K562 (cell line): ENCODE measurements around the gene TTLL10. TPM values are rescaled to one million over a fixed set of nuclear protein-coding genes. Genes with fewer than 3 reads are reported as not detected.

ENCODE experiments used
- COPS2 ChIP-seq: fragments of 450-650 bp; conservative IDR thresholded peaks from 2 replicates; pipeline ENCODE4 v1.6.1; 2016; ENCODE audit warnings: mild to moderate bottlenecking, moderate library complexity
- EHMT2 ChIP-seq: fragments of 450-650 bp; IDR thresholded peaks from 2 replicates; pipeline ENCODE4 v1.6.1; 2018; ENCODE audit warnings: antibody characterized with exemption
- ETV5 ChIP-seq: sonication (generic); formaldehyde crosslinking; IDR thresholded peaks from 2 replicates; pipeline ENCODE4 v1.4.0; 2020; ENCODE audit warnings: low read depth, mild to moderate bottlenecking, missing genetic modification reagents
- GATAD2B ChIP-seq: fragments of 450-650 bp; IDR thresholded peaks from 2 replicates; pipeline ENCODE4 v1.6.1; 2017; ENCODE audit warnings: mild to moderate bottlenecking, borderline replicate concordance
- HES1 ChIP-seq: fragments of 450-650 bp; IDR thresholded peaks from 2 replicates; pipeline ENCODE4 v1.6.1; 2016; ENCODE audit warnings: low read depth, mild to moderate bottlenecking, moderate library complexity
- HNRNPH1 ChIP-seq: fragments of 200-400 bp; formaldehyde crosslinking; optimal IDR thresholded peaks from 2 replicates; pipeline ENCODE3; 2017; ENCODE audit warnings: low read depth, mild to moderate bottlenecking, low read length, moderate library complexity
- HNRNPLL ChIP-seq: fragments of 200-400 bp; formaldehyde crosslinking; IDR thresholded peaks from 2 replicates; pipeline ENCODE4 v1.6.1; 2017; ENCODE audit warnings: low read length, low read depth, mild to moderate bottlenecking; ENCODE audit not compliant: poor library complexity, severe bottlenecking
- MCM5 ChIP-seq: fragments of 450-650 bp; IDR thresholded peaks from 2 replicates; pipeline ENCODE4 v1.6.1; 2016; ENCODE audit warnings: low read depth
- MTF1 ChIP-seq: fragments of 250-450 bp; sonication (Bioruptor Pico); IDR thresholded peaks from 2 replicates; pipeline ENCODE4 v1.9.0; 2021; ENCODE audit warnings: moderate library complexity, mild to moderate bottlenecking, inconsistent platforms, borderline replicate concordance
- POLR2A ChIP-seq: fragments of 450-650 bp; conservative IDR thresholded peaks from 2 replicates; pipeline ENCODE4 v1.6.1; 2016
- POLR2AphosphoS5 ChIP-seq: IDR thresholded peaks from 2 replicates; pipeline ENCODE4 v1.6.1; 2011; ENCODE audit warnings: mild to moderate bottlenecking, low read depth, low read length, moderate library complexity; ENCODE audit not compliant: control insufficient read depth, insufficient read depth
- RBBP5 ChIP-seq: fragments of 200-600 bp; sonication (generic); IDR thresholded peaks from 2 replicates; pipeline ENCODE4 v1.6.1; 2012; ENCODE audit warnings: borderline replicate concordance, mild to moderate bottlenecking, low read length, control low read depth, inconsistent platforms; ENCODE audit not compliant: insufficient read depth, poor library complexity, severe bottlenecking
- RBM25 ChIP-seq: fragments of 200-400 bp; formaldehyde crosslinking; IDR thresholded peaks from 2 replicates; pipeline ENCODE4 v1.6.1; 2018; ENCODE audit warnings: low read length, low read depth, moderate library complexity; ENCODE audit not compliant: severe bottlenecking
- SETDB1 ChIP-seq: IDR thresholded peaks from one replicate; pipeline ENCODE4 v1.6.1; 2012; ENCODE audit warnings: low read length, control low read depth, inconsistent platforms
- TBL1XR1 ChIP-seq, 2 experiments: IDR thresholded peaks; 2 replicates each; pipeline ENCODE4 v1.6.1; 2012; ENCODE audit warnings: improper control_type of control experiment in 2 of 2, low read length in 2 of 2, mild to moderate bottlenecking in 1 of 2
- TCF7 ChIP-seq: sonication (generic); IDR thresholded peaks from 2 replicates; pipeline ENCODE4 v1.6.1; 2016; ENCODE audit warnings: antibody characterized with exemption, borderline replicate concordance
- TFE3 ChIP-seq: fragments of 450-650 bp; formaldehyde crosslinking; IDR thresholded peaks from 2 replicates; pipeline ENCODE4 v1.4.0; 2020; ENCODE audit warnings: mild to moderate bottlenecking, mixed read lengths
- ZBTB17 ChIP-seq: fragments of 450-650 bp; formaldehyde crosslinking; IDR thresholded peaks from 2 replicates; pipeline ENCODE4 v1.4.0; 2020; ENCODE audit warnings: mild to moderate bottlenecking
- ZFPM2 ChIP-seq: fragments of 250-450 bp; sonication (Bioruptor Pico); IDR thresholded peaks from 2 replicates; pipeline ENCODE4 v1.5.1; 2022; ENCODE audit warnings: mild to moderate bottlenecking
- ZNF354B ChIP-seq: fragments of 250-450 bp; sonication (Bioruptor Pico); IDR thresholded peaks from 2 replicates; pipeline ENCODE4 v1.4.0; 2020
- ZNF384 ChIP-seq: IDR thresholded peaks from 2 replicates; pipeline ENCODE4 v1.6.1; 2012; ENCODE audit warnings: low read depth, low read length, improper control_type of control experiment
- ZNF41 ChIP-seq: fragments of 250-450 bp; sonication (Bioruptor Pico); conservative IDR thresholded peaks from 2 replicates; pipeline ENCODE4 v1.4.0; 2020; ENCODE audit warnings: mild to moderate bottlenecking
- ZNF668 ChIP-seq: fragments of 250-450 bp; sonication (Bioruptor Pico); IDR thresholded peaks from 2 replicates; pipeline ENCODE4 v1.8.0; 2022; ENCODE audit warnings: mild to moderate bottlenecking, inconsistent platforms
- ZNF707 ChIP-seq: fragments of 250-450 bp; sonication (Bioruptor Pico); conservative IDR thresholded peaks from 2 replicates; pipeline ENCODE4 v1.8.0; 2022; ENCODE audit warnings: inconsistent platforms, mild to moderate bottlenecking, moderate library complexity
- polyA plus RNA-seq, 8 experiments: library from polyadenylated mRNA; depleted of rRNA in 4 of 8; stranded (reverse) in 5 of 8; unstranded in 3 of 8; fragments of >200 nt; fragmentation: Nextera tagmentation in 2 of 8; fragmentation: Illumina TruSeq in 1 of 8; extraction: Ambion mirVana in 2 of 8; extraction: Trizol in 1 of 8; gene quantifications; 2 replicates each; pipeline versions ENCODE4 v1.2.1 to v1.2.3, GENCODE V29; 2011 to 2014; ENCODE audit warnings: inconsistent platforms in 1 of 8, missing spikeins in 1 of 8
- total RNA-seq, 7 experiments: library from RNA; depleted of rRNA in 6 of 7; stranded (reverse); fragments of >200 nt in 6 of 7; fragmentation: Illumina TruSeq in 2 of 7; extraction: Trizol in 2 of 7; gene quantifications; 2 replicates each; pipeline versions ENCODE4 v1.2.1 to v1.2.3, GENCODE V29; 2011 to 2021; ENCODE audit warnings: low replicate concordance in 1 of 7
- TF ChIP-seq, protein P1 (sequence below): IDR thresholded peaks from 2 replicates; pipeline ENCODE4 v1.6.1; 2014; ENCODE audit warnings: antibody characterized with exemption
- TF ChIP-seq, protein P2 (sequence below): sonication (generic); formaldehyde crosslinking; IDR thresholded peaks from 2 replicates; pipeline ENCODE4 v1.8.0; 2022; ENCODE audit warnings: missing genetic modification reagents, mild to moderate bottlenecking, borderline replicate concordance

The TTLL10 gene
- total and polyA plus RNA-seq, 9 of the 15 experiments (the other 6 are each of a cell fraction or from before 2014, with no cell fraction given), result not detected

- peak; percentile 91 for TF ChIP-seq ETV5 (CRISPR knock-in tag)
- TF ChIP-seq ZNF354B, result no peak
- TF ChIP-seq ZNF384, result no peak
- no peak for TF ChIP-seq POLR2AphosphoS5
- TF ChIP-seq EHMT2, result no peak
- TF ChIP-seq MTF1 (CRISPR knock-in tag), result no peak
- TF ChIP-seq ZFPM2 (CRISPR knock-in tag), result no peak
- TF ChIP-seq RBM25, result no peak
- TF ChIP-seq, protein P1, sequence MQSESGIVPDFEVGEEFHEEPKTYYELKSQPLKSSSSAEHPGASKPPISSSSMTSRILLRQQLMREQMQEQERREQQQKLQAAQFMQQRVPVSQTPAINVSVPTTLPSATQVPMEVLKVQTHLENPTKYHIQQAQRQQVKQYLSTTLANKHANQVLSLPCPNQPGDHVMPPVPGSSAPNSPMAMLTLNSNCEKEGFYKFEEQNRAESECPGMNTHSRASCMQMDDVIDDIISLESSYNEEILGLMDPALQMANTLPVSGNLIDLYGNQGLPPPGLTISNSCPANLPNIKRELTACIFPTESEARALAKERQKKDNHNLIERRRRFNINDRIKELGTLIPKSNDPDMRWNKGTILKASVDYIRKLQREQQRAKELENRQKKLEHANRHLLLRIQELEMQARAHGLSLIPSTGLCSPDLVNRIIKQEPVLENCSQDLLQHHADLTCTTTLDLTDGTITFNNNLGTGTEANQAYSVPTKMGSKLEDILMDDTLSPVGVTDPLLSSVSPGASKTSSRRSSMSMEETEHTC, result no peak
- TF ChIP-seq SETDB1, result no peak
- no peak for TF ChIP-seq MCM5
- no peak for TF ChIP-seq TBL1XR1 (IDR thresholded peaks at IDR 0.05; ENCODE audit: low read length in 2 of 2)
- 0 out of 2 replicates have a peak, but pooled peaks have one; percentile 61 for TF ChIP-seq HES1
- no peak for TF ChIP-seq COPS2
- TF ChIP-seq ZBTB17 (CRISPR knock-in tag), result no peak
- TF ChIP-seq GATAD2B, result peak; percentile 33; the same call in 1 of the 2 replicates
- no peak for TF ChIP-seq HNRNPLL
- TF ChIP-seq ZNF707 (CRISPR knock-in tag), result no peak
- TF ChIP-seq ZNF41, result no peak
- TF ChIP-seq POLR2A, result 0 out of 2 replicates have a peak, but pooled peaks have one; percentile 41
- TF ChIP-seq RBBP5, result peak; percentile 39
- no peak for TF ChIP-seq HNRNPH1
- TF ChIP-seq TFE3 (CRISPR knock-in tag), result no peak
- TF ChIP-seq, protein P2, sequence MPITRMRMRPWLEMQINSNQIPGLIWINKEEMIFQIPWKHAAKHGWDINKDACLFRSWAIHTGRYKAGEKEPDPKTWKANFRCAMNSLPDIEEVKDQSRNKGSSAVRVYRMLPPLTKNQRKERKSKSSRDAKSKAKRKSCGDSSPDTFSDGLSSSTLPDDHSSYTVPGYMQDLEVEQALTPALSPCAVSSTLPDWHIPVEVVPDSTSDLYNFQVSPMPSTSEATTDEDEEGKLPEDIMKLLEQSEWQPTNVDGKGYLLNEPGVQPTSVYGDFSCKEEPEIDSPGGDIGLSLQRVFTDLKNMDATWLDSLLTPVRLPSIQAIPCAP, result no peak
- TF ChIP-seq ZNF668 (CRISPR knock-in tag), result no peak
- TF ChIP-seq TCF7, result no peak
Observed at GRCh38 chr1:1185101-1185765, 11.6 kb downstream of the TTLL10 start (continued).
